Prostate gland (tissue), 2 donors: ENCODE data around the gene GPAM. TPM values are rescaled to one million over a fixed set of nuclear protein-coding genes. Genes with fewer than 3 reads are reported as not detected.
A peak's percentile ranks its signal among the peaks of the same experiment; 100 is the strongest.

ENCODE experiments used
- DNase-seq: peaks from one replicate; pipeline ENCODE4 v3.0.0-alpha.2; 2019; ENCODE audit warnings: low spot score
- H3K27ac ChIP-seq, 2 donors: fragments of 200-600 bp; sonication (generic); 2 replicates each; pipeline ENCODE4 v1.5.1; 2017 to 2019
- H3K27me3 ChIP-seq: fragments of 200-600 bp; sonication (generic); replicated peaks from 2 replicates; pipeline ENCODE4 v1.5.1; 2019; ENCODE audit not compliant: insufficient read depth
- H3K36me3 ChIP-seq, 2 donors: fragments of 200-600 bp; sonication (generic); 1 replicate in 1 of 2; 2 replicates in 1 of 2; pipeline versions ENCODE4 v1.5.1 to v1.8.1; 2017 to 2019
- H3K4me1 ChIP-seq: fragments of 200-600 bp; sonication (generic); replicated peaks from 2 replicates; pipeline ENCODE4 v1.5.1; 2019
- H3K4me3 ChIP-seq, 2 donors: fragments of 200-600 bp; sonication (generic); 2 replicates each; pipeline ENCODE4 v1.5.1; 2017 to 2019
- H3K9me3 ChIP-seq: fragments of 200-600 bp; sonication (generic); 2 replicates; pipeline ENCODE4 v1.5.1; 2017
- POLR2A ChIP-seq: fragments of 450-650 bp; IDR thresholded peaks from one replicate; pipeline ENCODE4 v1.6.1; 2016; ENCODE audit warnings: antibody characterized with exemption, mild to moderate bottlenecking
- POLR2AphosphoS5 ChIP-seq: sonication (generic); formaldehyde crosslinking; IDR thresholded peaks from one replicate; pipeline ENCODE4 v1.6.1; 2017; ENCODE audit warnings: antibody characterized with exemption
- WGBS: methylation state at CpG from one replicate; pipeline ENCODE4 v1.1.5; 2018; 5-methylcytosine and 5-hydroxymethylcytosine counted together
- intact Hi-C: fragments of 100-400 bp; cut with DNase I; formaldehyde crosslinking; loops from one replicate; pipeline ENCODE4 v1.14.2; 2022
- total RNA-seq, 2 donors: library from RNA; depleted of rRNA; stranded (reverse); fragments of >200 nt; gene quantifications; one replicate each; pipeline ENCODE4 v1.1.0, GENCODE V29; 2016
- TF ChIP-seq, protein P1 (sequence below), 4 experiments: fragments of 200-600 bp in 2 of 4; fragments of 450-650 bp in 2 of 4; sonication (generic) in 2 of 4; IDR thresholded peaks; 1 replicate in 3 of 4; 2 replicates in 1 of 4; pipeline ENCODE4 v1.5.1; 2016 to 2019; ENCODE audit warnings: antibody characterized with exemption in 4 of 4, mild to moderate bottlenecking in 2 of 4, moderate library complexity in 2 of 4

Gene GPAM, protein sequence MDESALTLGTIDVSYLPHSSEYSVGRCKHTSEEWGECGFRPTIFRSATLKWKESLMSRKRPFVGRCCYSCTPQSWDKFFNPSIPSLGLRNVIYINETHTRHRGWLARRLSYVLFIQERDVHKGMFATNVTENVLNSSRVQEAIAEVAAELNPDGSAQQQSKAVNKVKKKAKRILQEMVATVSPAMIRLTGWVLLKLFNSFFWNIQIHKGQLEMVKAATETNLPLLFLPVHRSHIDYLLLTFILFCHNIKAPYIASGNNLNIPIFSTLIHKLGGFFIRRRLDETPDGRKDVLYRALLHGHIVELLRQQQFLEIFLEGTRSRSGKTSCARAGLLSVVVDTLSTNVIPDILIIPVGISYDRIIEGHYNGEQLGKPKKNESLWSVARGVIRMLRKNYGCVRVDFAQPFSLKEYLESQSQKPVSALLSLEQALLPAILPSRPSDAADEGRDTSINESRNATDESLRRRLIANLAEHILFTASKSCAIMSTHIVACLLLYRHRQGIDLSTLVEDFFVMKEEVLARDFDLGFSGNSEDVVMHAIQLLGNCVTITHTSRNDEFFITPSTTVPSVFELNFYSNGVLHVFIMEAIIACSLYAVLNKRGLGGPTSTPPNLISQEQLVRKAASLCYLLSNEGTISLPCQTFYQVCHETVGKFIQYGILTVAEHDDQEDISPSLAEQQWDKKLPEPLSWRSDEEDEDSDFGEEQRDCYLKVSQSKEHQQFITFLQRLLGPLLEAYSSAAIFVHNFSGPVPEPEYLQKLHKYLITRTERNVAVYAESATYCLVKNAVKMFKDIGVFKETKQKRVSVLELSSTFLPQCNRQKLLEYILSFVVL
- total RNA-seq: 10 to 100 TPM in 1 of 2 donors, 1 to 10 TPM in 1; 4.2 to 14.9 TPM

GRCh38 chr10:112183329-112184051 is at the start of gene GPAM:
TSS of gene GPAM (minus strand) at chr10:112183765. CDS start at chr10:112181784, 1,981 bp downstream.
- Histone ChIP-seq H3K4me1 (no peaks in the 10 kb centered on the region), H3K36me3 (no peaks in the 10 kb centered on the region), H3K9me3 (no peaks in the 10 kb centered on the region), H3K4me3 (peak within 1 kb of the TSS; percentile 59 to 84), H3K27ac (peak within 1 kb of the TSS; percentile 69 to 71), H3K27me3 (no peaks in the 10 kb centered on the region)
- peak; percentile 90 for DNase-seq
- TF ChIP-seq POLR2A: peak; percentile 60
- TF ChIP-seq POLR2AphosphoS5: peak; percentile 96
- TF ChIP-seq, protein P1, sequence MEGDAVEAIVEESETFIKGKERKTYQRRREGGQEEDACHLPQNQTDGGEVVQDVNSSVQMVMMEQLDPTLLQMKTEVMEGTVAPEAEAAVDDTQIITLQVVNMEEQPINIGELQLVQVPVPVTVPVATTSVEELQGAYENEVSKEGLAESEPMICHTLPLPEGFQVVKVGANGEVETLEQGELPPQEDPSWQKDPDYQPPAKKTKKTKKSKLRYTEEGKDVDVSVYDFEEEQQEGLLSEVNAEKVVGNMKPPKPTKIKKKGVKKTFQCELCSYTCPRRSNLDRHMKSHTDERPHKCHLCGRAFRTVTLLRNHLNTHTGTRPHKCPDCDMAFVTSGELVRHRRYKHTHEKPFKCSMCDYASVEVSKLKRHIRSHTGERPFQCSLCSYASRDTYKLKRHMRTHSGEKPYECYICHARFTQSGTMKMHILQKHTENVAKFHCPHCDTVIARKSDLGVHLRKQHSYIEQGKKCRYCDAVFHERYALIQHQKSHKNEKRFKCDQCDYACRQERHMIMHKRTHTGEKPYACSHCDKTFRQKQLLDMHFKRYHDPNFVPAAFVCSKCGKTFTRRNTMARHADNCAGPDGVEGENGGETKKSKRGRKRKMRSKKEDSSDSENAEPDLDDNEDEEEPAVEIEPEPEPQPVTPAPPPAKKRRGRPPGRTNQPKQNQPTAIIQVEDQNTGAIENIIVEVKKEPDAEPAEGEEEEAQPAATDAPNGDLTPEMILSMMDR (IDR thresholded peaks at IDR 0.05): peak in 2 of 4 experiments; percentile 33 to 48
- under 1% methylated on average over 35 of the region's 46 CpGs for WGBS
- intact Hi-C loops: loop anchor here (5.0 to 10.0 kb wide), 2 partner anchors 131 to 264 kb away; partner anchors contain the start of genes VTI1A and ZDHHC6

DNA sequence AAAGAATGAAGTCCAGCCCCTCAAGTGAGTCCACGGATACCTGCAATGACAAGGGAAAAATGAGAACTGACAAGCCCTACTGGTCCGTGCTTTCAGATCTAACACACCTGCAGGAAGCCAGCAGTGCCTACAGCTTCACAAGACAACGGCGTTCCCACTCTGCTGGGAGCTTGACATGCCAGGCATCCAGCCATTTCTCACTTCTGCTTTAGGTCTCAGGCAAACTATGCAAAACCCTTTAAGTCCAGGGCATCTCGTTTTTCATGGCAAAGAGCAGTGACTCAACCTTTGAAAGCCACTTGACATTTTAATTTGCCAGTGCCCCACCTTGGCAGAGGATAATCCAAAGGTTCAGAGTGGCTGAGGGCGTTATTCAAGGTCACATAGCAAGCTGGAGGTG is 49.1 kb upstream of the GPAM start:
- no peak overlapping the region for H3K4me3 ChIP-seq
- H3K36me3 ChIP-seq: no peaks in the 10 kb centered on the region
- H3K27me3 ChIP-seq: no peaks in the 10 kb centered on the region
- no peak overlapping the region for H3K27ac ChIP-seq
- no peaks in the 10 kb centered on the region for H3K4me1 ChIP-seq
- 43% methylated on average over 6 of the region's 6 CpGs for WGBS
- H3K9me3 ChIP-seq: no peaks in the 10 kb centered on the region
- TF ChIP-seq, protein P1 (IDR thresholded peaks at IDR 0.05): no peak
- TF ChIP-seq POLR2AphosphoS5 (no peak), POLR2A (no peak)
- no peak for DNase-seq
- intact Hi-C loops: no loop called here

DNA sequence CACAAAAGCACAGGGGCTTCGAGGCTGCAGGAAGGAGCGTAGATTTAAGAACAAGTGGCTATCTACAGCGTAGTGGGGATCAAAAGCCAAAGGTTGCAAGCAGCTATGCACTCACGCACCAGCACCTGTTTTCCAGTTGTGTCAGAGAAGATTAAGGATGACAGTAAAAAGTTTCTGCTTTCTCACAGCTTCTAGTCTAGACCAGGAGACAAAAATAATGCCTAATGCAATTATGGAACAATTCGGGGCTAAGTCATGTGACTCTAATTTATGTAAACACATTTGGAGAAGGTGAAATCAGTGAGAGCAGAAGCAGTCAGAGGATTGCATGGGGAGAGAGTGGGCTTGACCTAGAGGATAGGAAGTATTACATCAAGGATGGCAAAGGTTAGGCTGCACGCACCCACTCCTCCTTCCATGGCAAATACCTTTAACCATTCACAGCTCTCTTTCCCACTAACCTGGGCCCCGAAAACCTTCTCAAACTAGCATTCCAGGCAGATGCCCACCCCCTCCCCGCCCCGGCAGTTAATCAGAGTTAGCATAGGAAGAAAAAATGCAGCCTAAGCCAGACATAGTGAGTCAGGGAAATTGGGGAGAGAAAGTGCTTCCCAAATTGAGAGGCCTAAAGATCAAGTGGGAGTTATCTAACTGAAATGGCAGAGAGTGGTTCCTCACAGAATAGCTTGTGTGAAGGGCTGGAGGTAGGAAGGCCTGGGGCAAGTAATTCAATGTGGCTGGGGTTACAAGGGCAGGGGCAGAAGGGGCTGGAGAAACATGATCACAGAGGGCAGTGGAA is 48.2 kb upstream of the GPAM start:
- Histone ChIP-seq H3K27ac (no peak overlapping the region), H3K4me3 (no peak overlapping the region), H3K36me3 (no peaks in the 10 kb centered on the region), H3K9me3 (no peaks in the 10 kb centered on the region), H3K4me1 (no peaks in the 10 kb centered on the region), H3K27me3 (no peaks in the 10 kb centered on the region)
- 73% methylated on average over 9 of the region's 9 CpGs for WGBS
- intact Hi-C loops: no loop called here
- TF ChIP-seq POLR2A (no peak), POLR2AphosphoS5 (no peak)
- TF ChIP-seq, protein P1 (IDR thresholded peaks at IDR 0.05): no peak
- DNase-seq: no peak

- H3K27me3 ChIP-seq: no peaks in the 10 kb centered on the region
- no peaks in the 10 kb centered on the region for H3K9me3 ChIP-seq
- H3K27ac ChIP-seq: no peak overlapping the region
- WGBS: 81% methylated on average over 1 of the region's 1 CpG
- no peak overlapping the region for H3K4me3 ChIP-seq
- no peaks in the 10 kb centered on the region for H3K36me3 ChIP-seq
- H3K4me1 ChIP-seq: no peaks in the 10 kb centered on the region
- DNase-seq: no peak
- intact Hi-C loops: no loop called here
- no peak for TF ChIP-seq POLR2A
- TF ChIP-seq, protein P1 (IDR thresholded peaks at IDR 0.05): no peak
- no peak for TF ChIP-seq POLR2AphosphoS5
These were observed 46.9 kb upstream of the GPAM start for GRCh38 chr10:112230325-112230988.
